GM12801 (cell line): ENCODE data around the gene OSBPL2.

Experiments used
- CTCF ChIP-seq: IDR thresholded peaks from one replicate; pipeline ENCODE4 v1.5.1; 2011; ENCODE audit warnings: control low read depth; ENCODE audit not compliant: insufficient read length; ENCODE audit errors: extremely low read depth

The OSBPL2 gene

GRCh38 chr20:62196286-62196685 lies 42.0 kb upstream of the OSBPL2 start:
- no peak for TF ChIP-seq CTCF

GRCh38 chr20:62197311-62197710 lies 41.0 kb upstream of the OSBPL2 start:
- no peak for TF ChIP-seq CTCF

GRCh38 chr20:62197801-62198200 lies 40.5 kb upstream of the OSBPL2 start:
- TF ChIP-seq CTCF, result no peak

- TF ChIP-seq CTCF, result no peak
Measured at GRCh38 chr20:62198496-62198895, 39.8 kb upstream of the OSBPL2 start.

- no peak for TF ChIP-seq CTCF
Measured at GRCh38 chr20:62198931-62199330, 39.4 kb upstream of the OSBPL2 start.

- TF ChIP-seq CTCF, result no peak
Measured at GRCh38 chr20:62200491-62201172, 37.7 kb upstream of the OSBPL2 start.

- TF ChIP-seq CTCF, result no peak
Measured at GRCh38 chr20:62201173-62202082, 36.9 kb upstream of the OSBPL2 start.
